Measurements from ENCODE around the gene EIPR1. TPM values are rescaled to one million over a fixed set of nuclear protein-coding genes. Genes with fewer than 3 reads are reported as not detected.

Gene EIPR1
- total RNA-seq, 1 donor from 2014 or later: 27.8 TPM

DNA sequence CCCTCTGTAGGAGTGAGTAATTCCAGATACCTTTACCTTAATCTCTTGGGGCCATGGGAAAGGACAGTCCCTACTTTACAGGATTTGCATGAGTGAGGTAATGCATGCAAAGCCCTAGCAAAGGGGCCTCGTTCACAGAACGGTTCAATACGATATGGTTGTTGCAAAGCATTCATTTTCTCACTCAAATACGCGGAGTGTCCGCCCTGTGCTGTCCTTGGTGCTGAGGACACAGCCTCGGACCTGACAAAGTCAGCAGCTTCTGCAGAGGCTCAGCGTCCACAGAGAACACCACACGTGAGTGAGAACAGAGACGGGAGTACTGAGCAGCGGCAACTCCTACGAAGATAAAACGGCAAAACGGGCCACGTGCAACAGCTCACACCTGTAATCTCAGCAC, 125.7 kb downstream of the EIPR1 start:
- H2AFZ ChIP-seq (ENCODE audit: low read depth, low read length): no peak overlapping the region
- H3K4me1 Mint-ChIP-seq (ENCODE audit: low read depth, unreplicated experiment): peaks cover 2% of the 10 kb centered on the region
- no peak for DNase-seq (ENCODE audit: low read depth)

DNA sequence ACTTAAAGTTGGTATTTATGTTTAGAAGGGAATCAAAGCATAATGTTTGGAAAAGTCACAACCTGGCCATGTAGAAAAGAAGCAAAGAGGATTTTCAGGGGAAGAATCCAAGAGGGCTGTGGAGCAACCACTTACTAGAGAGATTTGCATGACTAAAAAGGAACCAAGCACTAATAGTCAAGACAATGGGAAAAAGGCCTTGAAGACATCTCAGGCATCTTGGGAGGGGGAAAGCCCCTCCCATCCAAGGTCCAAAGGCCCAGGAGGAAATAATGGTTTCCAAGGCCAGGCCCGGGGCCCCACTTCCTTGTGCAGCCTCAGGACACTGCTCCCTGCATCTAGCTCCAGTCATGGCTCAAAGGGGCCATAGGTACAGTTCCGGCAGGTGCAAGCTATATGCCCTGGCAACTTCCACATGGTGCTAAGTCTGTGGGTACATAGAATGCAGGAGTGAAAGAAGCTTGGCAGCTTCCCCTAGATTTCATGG, 128.1 kb downstream of the EIPR1 start:
- Histone ChIP-seq H3K4me3 (ENCODE audit: insufficient read depth, low read depth, low read length) (no peak overlapping the region), H2AFZ (ENCODE audit: low read depth, low read length) (no peak overlapping the region), H3K4me2 (ENCODE audit: low read length) (no peak overlapping the region), H3K9me3 (ENCODE audit: insufficient read depth, low read depth, low read length) (no peaks in the 10 kb centered on the region), H3K27me3 (ENCODE audit: insufficient read depth, low read length) (no peaks in the 10 kb centered on the region), H3K9ac (ENCODE audit: low read length) (no peak overlapping the region), H3K79me2 (ENCODE audit: insufficient read depth, low read length) (no peaks in the 10 kb centered on the region), H3K27ac (ENCODE audit: low read depth, low read length) (no peak overlapping the region), H3K4me1 (ENCODE audit: insufficient read depth, low read length) (no peaks in the 10 kb centered on the region), H4K20me1 (ENCODE audit: insufficient read depth, low read length) (no peaks in the 10 kb centered on the region), H3K36me3 (ENCODE audit: insufficient read depth, low read length) (no peaks in the 10 kb centered on the region)
- peaks cover 27% of the 10 kb centered on the region for H3K36me3 Mint-ChIP-seq (ENCODE audit: low read depth, unreplicated experiment)
- H3K27ac Mint-ChIP-seq (ENCODE audit: unreplicated experiment): no peak overlapping the region
- TF ChIP-seq, protein P1, sequence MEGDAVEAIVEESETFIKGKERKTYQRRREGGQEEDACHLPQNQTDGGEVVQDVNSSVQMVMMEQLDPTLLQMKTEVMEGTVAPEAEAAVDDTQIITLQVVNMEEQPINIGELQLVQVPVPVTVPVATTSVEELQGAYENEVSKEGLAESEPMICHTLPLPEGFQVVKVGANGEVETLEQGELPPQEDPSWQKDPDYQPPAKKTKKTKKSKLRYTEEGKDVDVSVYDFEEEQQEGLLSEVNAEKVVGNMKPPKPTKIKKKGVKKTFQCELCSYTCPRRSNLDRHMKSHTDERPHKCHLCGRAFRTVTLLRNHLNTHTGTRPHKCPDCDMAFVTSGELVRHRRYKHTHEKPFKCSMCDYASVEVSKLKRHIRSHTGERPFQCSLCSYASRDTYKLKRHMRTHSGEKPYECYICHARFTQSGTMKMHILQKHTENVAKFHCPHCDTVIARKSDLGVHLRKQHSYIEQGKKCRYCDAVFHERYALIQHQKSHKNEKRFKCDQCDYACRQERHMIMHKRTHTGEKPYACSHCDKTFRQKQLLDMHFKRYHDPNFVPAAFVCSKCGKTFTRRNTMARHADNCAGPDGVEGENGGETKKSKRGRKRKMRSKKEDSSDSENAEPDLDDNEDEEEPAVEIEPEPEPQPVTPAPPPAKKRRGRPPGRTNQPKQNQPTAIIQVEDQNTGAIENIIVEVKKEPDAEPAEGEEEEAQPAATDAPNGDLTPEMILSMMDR (IDR thresholded peaks at IDR 0.05; ENCODE audit: insufficient read depth, low read depth, low read length): no peak
- TF ChIP-seq EZH2 (IDR thresholded peaks at IDR 0.05; ENCODE audit: insufficient read depth, low read length): no peak
- no peaks in the 10 kb centered on the region for H3K4me1 Mint-ChIP-seq (ENCODE audit: low read depth, unreplicated experiment)
- no peaks in the 10 kb centered on the region for H3K27me3 Mint-ChIP-seq (ENCODE audit: low read depth, unreplicated experiment)
- no peak for FAIRE-seq
- H3K4me3 Mint-ChIP-seq (ENCODE audit: unreplicated experiment): no peak overlapping the region
- DNase-seq (ENCODE audit: low read depth): no peak
- H3K9me3 Mint-ChIP-seq (ENCODE audit: unreplicated experiment): peaks cover 10% of the 10 kb centered on the region

More for the DNA sequence above, 125.7 kb downstream of the EIPR1 start:
- Mint-ChIP-seq H3K9me3 (ENCODE audit: unreplicated experiment) (peaks cover 10% of the 10 kb centered on the region), H3K36me3 (ENCODE audit: low read depth, unreplicated experiment) (peaks cover 23% of the 10 kb centered on the region), H3K27ac (ENCODE audit: unreplicated experiment) (no peak overlapping the region), H3K4me3 (ENCODE audit: unreplicated experiment) (no peak overlapping the region), H3K27me3 (ENCODE audit: low read depth, unreplicated experiment) (no peaks in the 10 kb centered on the region)
- no peaks in the 10 kb centered on the region for H3K79me2 ChIP-seq (ENCODE audit: insufficient read depth, low read length)
- H4K20me1 ChIP-seq (ENCODE audit: insufficient read depth, low read length): peaks cover 5% of the 10 kb centered on the region
- TF ChIP-seq, protein P1 (IDR thresholded peaks at IDR 0.05; ENCODE audit: insufficient read depth, low read depth, low read length): no peak
- no peak for TF ChIP-seq EZH2 (IDR thresholded peaks at IDR 0.05; ENCODE audit: insufficient read depth, low read length)
- H3K4me3 ChIP-seq (ENCODE audit: insufficient read depth, low read depth, low read length): no peak overlapping the region
- no peak overlapping the region for H3K27ac ChIP-seq (ENCODE audit: low read depth, low read length)
- FAIRE-seq: no peak
- no peaks in the 10 kb centered on the region for H3K27me3 ChIP-seq (ENCODE audit: insufficient read depth, low read length)
- no peaks in the 10 kb centered on the region for H3K9me3 ChIP-seq (ENCODE audit: insufficient read depth, low read depth, low read length)
- H3K9ac ChIP-seq (ENCODE audit: low read length): no peak overlapping the region
- no peaks in the 10 kb centered on the region for H3K4me1 ChIP-seq (ENCODE audit: insufficient read depth, low read length)
- H3K36me3 ChIP-seq (ENCODE audit: insufficient read depth, low read length): no peaks in the 10 kb centered on the region
- no peak overlapping the region for H3K4me2 ChIP-seq (ENCODE audit: low read length)

DNA sequence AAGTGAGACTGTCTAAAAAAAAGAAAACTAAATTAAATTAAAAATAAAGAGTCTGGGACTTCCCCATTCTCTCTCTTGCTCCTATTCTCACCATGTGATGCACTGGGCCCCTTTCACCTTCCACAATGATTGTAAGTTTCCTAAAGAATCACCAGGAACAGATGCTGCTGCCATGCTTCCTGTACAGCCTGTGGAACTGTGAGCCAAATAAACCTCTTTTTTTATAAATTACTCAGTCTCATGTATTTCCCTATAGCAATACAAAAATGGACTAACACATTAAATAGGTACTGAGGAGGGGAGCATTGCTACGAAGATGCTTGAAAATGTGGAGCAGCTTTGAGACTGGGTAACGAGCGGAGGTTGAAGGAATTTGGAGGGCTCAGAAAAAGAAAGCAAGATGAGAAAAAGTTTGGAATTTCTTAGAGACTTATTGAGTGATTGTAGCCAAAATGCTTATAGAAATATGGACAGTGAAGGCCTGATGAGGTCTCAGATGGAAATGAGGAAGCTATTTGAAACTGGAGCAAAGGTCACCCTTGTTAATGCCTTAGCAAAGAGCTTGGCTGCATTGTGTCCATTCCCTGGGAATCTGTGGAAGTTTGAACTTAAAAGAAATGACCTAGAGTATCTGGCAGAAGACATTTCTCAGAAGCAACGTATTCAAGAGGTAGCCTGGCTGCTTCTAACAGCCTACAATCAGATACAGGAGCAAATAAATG, 128.7 kb downstream of the EIPR1 start:
- no peak overlapping the region for H3K4me3 Mint-ChIP-seq (ENCODE audit: unreplicated experiment)
- Histone ChIP-seq H4K20me1 (ENCODE audit: insufficient read depth, low read length) (no peaks in the 10 kb centered on the region), H3K27ac (ENCODE audit: low read depth, low read length) (no peak overlapping the region), H3K79me2 (ENCODE audit: insufficient read depth, low read length) (no peaks in the 10 kb centered on the region), H3K9ac (ENCODE audit: low read length) (no peak overlapping the region), H2AFZ (ENCODE audit: low read depth, low read length) (no peak overlapping the region), H3K4me3 (ENCODE audit: insufficient read depth, low read depth, low read length) (no peak overlapping the region), H3K36me3 (ENCODE audit: insufficient read depth, low read length) (no peaks in the 10 kb centered on the region), H3K4me2 (ENCODE audit: low read length) (no peak overlapping the region), H3K9me3 (ENCODE audit: insufficient read depth, low read depth, low read length) (no peaks in the 10 kb centered on the region), H3K27me3 (ENCODE audit: insufficient read depth, low read length) (no peaks in the 10 kb centered on the region), H3K4me1 (ENCODE audit: insufficient read depth, low read length) (no peaks in the 10 kb centered on the region)
- DNase-seq (ENCODE audit: low read depth) (no peak), FAIRE-seq (no peak)
- H3K4me1 Mint-ChIP-seq (ENCODE audit: low read depth, unreplicated experiment): no peaks in the 10 kb centered on the region
- peaks cover 10% of the 10 kb centered on the region for H3K9me3 Mint-ChIP-seq (ENCODE audit: unreplicated experiment)
- H3K27ac Mint-ChIP-seq (ENCODE audit: unreplicated experiment): no peak overlapping the region
- no peaks in the 10 kb centered on the region for H3K27me3 Mint-ChIP-seq (ENCODE audit: low read depth, unreplicated experiment)
- H3K36me3 Mint-ChIP-seq (ENCODE audit: low read depth, unreplicated experiment): peaks cover 27% of the 10 kb centered on the region
- no peak for TF ChIP-seq EZH2 (IDR thresholded peaks at IDR 0.05; ENCODE audit: insufficient read depth, low read length)
- TF ChIP-seq, protein P1 (IDR thresholded peaks at IDR 0.05; ENCODE audit: insufficient read depth, low read depth, low read length): no peak
